ENCODE data around the gene CCNT1. TPM values are rescaled to one million over a fixed set of nuclear protein-coding genes. Genes with fewer than 3 reads are reported as not detected.
A peak's percentile ranks its signal among the peaks of the same experiment; 100 is the strongest.

The CCNT1 gene
- total and polyA plus RNA-seq, 2 experiments from 2014 or later, result 12.8 to 33.6 TPM

- Histone ChIP-seq H3K4me3 (peak overlapping the region; percentile 94), H2AFZ (peak overlapping the region; percentile 93; the same call in 1 of the 2 replicates), H3F3A (replicated peaks; ENCODE audit: low read depth) (no peaks in the 10 kb centered on the region), H3K27me3 (ENCODE audit: insufficient read depth) (no peaks in the 10 kb centered on the region), H3K4me1 (ENCODE audit: insufficient read depth) (no peaks in the 10 kb centered on the region; the same call in 1 of the 2 replicates), H3K79me2 (replicated peaks; ENCODE audit: insufficient read depth) (peaks cover 40% of the 10 kb centered on the region), H3K9me2 (ENCODE audit: insufficient read depth) (no peaks in the 10 kb centered on the region), H4K20me1 (replicated peaks; ENCODE audit: insufficient read depth) (peaks cover 16% of the 10 kb centered on the region), H3K36me3 (ENCODE audit: insufficient read depth) (peaks cover 24% of the 10 kb centered on the region), H3K27ac (ENCODE audit: low read depth) (no peak overlapping the region), H3K4me2 (peak overlapping the region; percentile 75)
- Mint-ChIP-seq H3K27me3 (ENCODE audit: insufficient read depth, low read depth, poor library complexity) (peaks cover 7% of the 10 kb centered on the region), H3K4me1 (peaks cover 16% of the 10 kb centered on the region), H3K4me3 (peak overlapping the region; percentile 98), H3K36me3 (ENCODE audit: low read depth) (peaks cover 36% of the 10 kb centered on the region), H3K27ac (no peak overlapping the region), H3K9me3 (no peaks in the 10 kb centered on the region)
- DNase-seq (ENCODE audit: low spot score), result no peak
- ATAC-seq, result no peak
- TF ChIP-seq ZNF462 (CRISPR knock-in tag; IDR thresholded peaks at IDR 0.05), result no peak
- TF ChIP-seq, protein P1, sequence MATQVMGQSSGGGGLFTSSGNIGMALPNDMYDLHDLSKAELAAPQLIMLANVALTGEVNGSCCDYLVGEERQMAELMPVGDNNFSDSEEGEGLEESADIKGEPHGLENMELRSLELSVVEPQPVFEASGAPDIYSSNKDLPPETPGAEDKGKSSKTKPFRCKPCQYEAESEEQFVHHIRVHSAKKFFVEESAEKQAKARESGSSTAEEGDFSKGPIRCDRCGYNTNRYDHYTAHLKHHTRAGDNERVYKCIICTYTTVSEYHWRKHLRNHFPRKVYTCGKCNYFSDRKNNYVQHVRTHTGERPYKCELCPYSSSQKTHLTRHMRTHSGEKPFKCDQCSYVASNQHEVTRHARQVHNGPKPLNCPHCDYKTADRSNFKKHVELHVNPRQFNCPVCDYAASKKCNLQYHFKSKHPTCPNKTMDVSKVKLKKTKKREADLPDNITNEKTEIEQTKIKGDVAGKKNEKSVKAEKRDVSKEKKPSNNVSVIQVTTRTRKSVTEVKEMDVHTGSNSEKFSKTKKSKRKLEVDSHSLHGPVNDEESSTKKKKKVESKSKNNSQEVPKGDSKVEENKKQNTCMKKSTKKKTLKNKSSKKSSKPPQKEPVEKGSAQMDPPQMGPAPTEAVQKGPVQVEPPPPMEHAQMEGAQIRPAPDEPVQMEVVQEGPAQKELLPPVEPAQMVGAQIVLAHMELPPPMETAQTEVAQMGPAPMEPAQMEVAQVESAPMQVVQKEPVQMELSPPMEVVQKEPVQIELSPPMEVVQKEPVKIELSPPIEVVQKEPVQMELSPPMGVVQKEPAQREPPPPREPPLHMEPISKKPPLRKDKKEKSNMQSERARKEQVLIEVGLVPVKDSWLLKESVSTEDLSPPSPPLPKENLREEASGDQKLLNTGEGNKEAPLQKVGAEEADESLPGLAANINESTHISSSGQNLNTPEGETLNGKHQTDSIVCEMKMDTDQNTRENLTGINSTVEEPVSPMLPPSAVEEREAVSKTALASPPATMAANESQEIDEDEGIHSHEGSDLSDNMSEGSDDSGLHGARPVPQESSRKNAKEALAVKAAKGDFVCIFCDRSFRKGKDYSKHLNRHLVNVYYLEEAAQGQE (IDR thresholded peaks at IDR 0.05; ENCODE audit: unreplicated experiment), result no peak
- no peak for TF ChIP-seq EZH2 (IDR thresholded peaks at IDR 0.05; ENCODE audit: low read depth, unreplicated experiment)
- TF ChIP-seq NANOG (IDR thresholded peaks at IDR 0.05; ENCODE audit: borderline replicate concordance), result no peak
- no peak for TF ChIP-seq ETS1 (IDR thresholded peaks at IDR 0.05)
- TF ChIP-seq JUNB (IDR thresholded peaks at IDR 0.05; ENCODE audit: unreplicated experiment), result no peak
- no peak for TF ChIP-seq EZH2phosphoT487 (IDR thresholded peaks at IDR 0.05; ENCODE audit: unreplicated experiment)
- TF ChIP-seq POLR2AphosphoS5 (IDR thresholded peaks at IDR 0.05; ENCODE audit: low read depth), result no peak
- no peak for TF ChIP-seq CTCF (conservative IDR thresholded peaks at IDR 0.05; ENCODE audit: low read depth in 2 of 2)
- no peak for TF ChIP-seq CREB1 (CRISPR knock-in tag; IDR thresholded peaks at IDR 0.05; ENCODE audit: low read depth)
- no peak for TF ChIP-seq ZNF331 (CRISPR knock-in tag; IDR thresholded peaks at IDR 0.05; ENCODE audit: low read depth)
- no peak for TF ChIP-seq STAT1 (IDR thresholded peaks at IDR 0.05; ENCODE audit: unreplicated experiment)
Observed at GRCh38 chr12:48682927-48683326, 33.6 kb downstream of the CCNT1 start.

All from GM23338 (cell line).